ENCODE measurements around the gene BDH2.

The BDH2 gene

GRCh38 chr4:103099691-103100392 lies at the start of gene BDH2:
Gene BDH2 (minus strand): TSS chr4:103099834. CDS start chr4:103096254, 3,580 bp downstream.
- DNase-seq, result no peak

DNA sequence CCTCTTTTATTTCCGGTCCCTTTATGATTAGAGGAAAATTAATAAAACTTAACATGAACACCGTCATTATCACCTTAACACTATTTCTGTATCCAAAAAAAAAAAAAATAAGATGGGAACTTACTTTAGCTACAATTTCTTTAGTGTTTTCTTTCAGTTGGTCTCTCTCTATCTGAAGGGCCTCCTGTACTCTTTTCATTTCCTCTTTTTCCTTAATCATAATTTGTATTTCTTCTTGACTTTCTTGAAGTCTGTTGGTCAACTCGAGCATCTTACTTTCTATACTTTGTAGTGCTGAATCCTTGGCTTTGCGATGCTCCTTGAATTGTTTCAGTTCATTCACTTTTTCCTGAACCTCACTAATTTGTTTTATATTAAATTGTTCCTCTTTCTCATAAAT lies 45.3 kb upstream of the BDH2 start:
- no peak for DNase-seq

DNA sequence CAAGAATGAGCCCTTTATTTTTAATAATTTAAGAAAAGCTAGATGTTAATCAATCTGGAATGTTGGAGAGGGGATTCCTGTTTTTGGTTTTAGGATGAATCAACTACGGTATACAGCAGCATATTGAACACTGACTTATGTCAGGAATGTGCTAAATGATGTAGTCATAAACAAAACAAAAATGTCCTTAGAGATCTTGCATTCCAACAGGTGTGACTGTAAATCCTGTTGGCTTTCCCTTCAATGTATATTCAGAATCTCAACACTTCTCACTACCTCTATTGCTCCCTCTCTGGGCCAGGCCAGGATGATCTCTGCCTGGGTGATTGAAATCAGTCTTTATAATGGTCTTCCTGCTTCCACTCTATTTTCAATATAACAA lies 37.8 kb upstream of the BDH2 start:
- no peak for DNase-seq

GRCh38 chr4:103136671-103137445 lies 37.2 kb upstream of the BDH2 start:
- no peak for DNase-seq

GRCh38 chr4:103129174-103129573 lies 29.5 kb upstream of the BDH2 start:
- DNase-seq, result no peak

DNA sequence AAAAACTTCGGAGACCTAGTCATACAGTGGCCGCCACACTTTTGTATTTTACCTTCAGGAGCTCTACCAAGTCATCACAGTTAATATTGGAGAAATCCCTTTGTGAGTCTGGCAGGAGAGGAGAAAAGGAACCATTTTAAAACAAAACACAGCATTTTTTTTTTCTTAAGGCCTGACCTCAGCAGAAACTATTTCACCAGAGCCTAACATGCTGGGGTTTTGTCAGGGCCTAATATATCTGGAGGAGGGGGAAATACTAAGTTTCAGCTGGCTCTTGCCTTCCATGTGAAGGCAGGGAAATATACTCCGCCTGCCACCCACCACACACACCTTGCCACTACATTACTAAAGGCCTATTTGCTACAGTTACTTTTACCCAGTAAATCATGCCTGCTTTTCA lies 26.5 kb upstream of the BDH2 start:
- no peak for DNase-seq

DNA sequence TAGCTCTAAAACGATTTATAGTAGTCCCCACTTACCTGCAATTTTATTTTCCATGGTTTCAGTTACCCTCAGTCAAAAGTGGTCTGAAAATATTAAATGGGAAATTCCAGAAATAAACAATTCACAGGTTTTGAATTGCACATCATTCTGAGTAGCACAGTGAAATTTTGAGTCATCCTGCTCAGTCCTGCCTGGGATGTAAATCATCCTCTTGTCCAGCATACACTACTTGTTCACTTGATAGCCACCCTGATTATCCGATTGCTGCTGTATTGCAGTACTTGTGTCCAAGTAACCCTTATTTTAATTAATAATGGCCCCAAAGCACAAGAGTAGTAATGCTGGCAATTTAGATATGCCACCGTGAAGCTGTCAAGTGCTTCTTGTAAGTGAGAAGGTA lies 23.5 kb upstream of the BDH2 start:
- DNase-seq, result no peak

- no peak for DNase-seq
Observed at GRCh38 chr4:103118166-103118565, 18.5 kb upstream of the BDH2 start.

DNA sequence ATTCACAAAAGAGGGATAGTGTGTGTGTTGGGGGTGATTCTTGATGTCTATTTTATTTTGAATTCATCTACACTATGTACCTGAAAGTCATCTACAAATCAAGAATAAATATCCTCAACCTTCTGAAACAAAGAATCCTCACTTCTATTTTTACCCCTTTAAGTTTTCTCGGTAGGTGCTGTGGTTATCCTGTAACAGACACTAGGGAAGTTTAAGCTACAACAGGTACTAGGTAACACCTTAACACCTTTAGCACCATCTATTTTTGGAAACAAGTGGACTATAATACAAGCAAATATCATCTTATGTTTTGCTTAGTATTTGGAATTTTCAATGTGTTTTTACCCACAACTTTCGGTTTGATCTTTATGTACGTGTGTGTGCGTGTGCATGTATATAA lies 12.0 kb upstream of the BDH2 start:
- DNase-seq, result no peak

GRCh38 chr4:103108542-103108941 lies 8.9 kb upstream of the BDH2 start:
- no peak for DNase-seq

- DNase-seq, result no peak
Observed at GRCh38 chr4:103105558-103106356, 6.1 kb upstream of the BDH2 start.

- no peak for DNase-seq
Observed at GRCh38 chr4:103104886-103105285, 5.3 kb upstream of the BDH2 start.

GRCh38 chr4:103100691-103101090 lies 1.1 kb upstream of the BDH2 start:
- DNase-seq, result no peak

GRCh38 chr4:103098756-103099440 lies 736 bp downstream of the BDH2 start:
- DNase-seq, result no peak

DNA sequence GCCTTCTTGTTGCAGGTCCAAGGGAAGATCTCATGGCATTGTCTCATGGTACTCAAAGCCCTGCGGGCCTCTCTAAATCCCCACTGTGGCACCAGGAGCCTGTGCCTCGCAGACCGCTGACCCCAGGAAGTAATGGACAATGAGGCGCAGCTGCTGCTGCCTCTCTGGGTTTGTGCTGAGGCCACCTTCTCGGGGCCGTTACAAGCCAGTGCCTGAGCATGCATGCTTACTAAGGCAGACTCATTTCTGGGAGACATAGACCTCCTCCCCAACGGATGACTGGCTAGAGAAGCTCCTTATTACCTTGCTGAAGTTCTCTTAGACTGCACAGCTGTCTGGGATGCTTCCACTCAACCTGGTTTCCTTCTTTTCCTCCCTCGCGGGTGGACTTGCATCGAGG lies 1.3 kb downstream of the BDH2 start:
- DNase-seq, result no peak

GRCh38 chr4:103097112-103097511 lies 2.5 kb downstream of the BDH2 start:
- DNase-seq, result no peak

DNA sequence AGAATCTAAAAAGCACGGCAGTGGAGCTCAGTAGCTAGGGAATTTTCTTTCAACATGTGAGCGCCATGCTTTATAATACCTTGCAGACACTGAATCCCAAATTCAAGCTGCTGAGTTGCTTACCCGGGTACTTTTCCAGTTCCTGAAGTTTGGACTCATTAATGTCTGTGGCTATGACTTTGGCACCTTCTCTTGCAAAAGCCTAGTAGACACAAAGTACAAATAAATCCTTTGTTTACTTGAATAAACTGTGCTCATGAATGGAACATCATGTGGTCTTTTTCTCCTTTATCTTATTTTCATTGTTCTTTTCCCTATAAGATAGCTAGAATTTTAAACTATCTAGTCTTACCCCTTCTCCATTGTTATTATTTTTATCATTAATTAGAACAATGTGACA lies 4.6 kb downstream of the BDH2 start:
- no peak for DNase-seq

GRCh38 chr4:103092245-103092644 lies 7.4 kb downstream of the BDH2 start:
- no peak for DNase-seq

DNA sequence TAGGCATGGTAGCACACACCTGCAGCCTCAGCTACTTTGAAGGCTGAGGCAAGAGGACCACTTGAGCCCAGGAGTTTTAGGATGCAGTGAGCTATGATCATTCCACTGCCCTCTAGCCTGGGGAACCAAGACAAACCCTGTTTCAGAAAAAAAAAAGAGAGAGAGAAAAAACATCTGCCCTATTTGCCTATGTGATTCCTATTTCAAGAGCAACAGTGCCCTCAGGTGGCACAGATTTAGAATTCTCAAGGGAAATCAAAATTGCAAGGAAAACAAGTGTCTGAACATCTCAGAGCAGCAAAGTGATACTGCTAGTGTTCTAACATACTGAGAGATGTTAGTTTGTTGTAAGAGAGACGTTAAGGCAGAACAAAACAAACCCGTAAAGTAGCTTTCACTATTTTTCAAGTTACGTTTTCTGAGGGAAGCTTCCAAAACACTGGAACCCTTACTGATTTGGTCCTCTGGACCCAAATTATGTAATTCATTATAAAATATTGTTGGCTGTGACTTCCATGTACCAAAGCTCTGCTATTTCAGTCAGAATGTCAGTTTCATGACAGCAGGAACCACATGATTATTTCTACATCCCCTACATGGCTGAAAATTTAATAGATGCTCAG lies 7.9 kb downstream of the BDH2 start:
- DNase-seq, result no peak

GRCh38 chr4:103089481-103089880 lies 10.2 kb downstream of the BDH2 start:
- no peak for DNase-seq

- no peak for DNase-seq
Observed at GRCh38 chr4:103086551-103086950, 13.1 kb downstream of the BDH2 start.

DNA sequence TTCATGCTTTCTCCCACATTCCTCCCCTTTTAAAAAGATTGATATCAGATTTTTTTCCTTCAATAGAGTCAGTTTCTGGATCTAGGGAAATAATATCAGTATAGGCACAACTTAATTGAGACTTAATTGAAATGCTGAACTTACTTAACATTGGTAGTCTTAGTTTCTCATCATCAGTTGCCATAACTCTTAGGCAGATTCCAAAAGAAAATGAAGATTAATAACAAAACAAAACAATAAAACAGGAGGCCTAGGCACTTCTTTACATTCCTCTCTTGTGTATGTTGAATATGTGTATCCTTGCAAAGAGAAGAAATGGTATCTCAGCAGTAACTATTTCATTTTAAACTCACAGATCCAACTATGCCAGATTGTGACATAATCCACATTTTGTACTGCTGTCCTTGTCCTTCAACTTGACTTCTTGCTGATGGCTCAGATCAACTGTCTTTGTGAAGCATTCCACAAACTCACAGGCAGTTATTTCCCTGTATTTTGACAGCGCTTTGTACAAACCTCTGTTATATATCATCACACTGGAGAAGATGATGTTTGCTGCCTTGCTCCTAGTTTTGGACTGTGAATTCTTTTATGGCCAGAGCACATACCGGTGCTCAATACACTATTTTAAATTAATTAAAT lies 14.0 kb downstream of the BDH2 start:
- no peak for DNase-seq
